KMS-11 (cell line): Measurements from ENCODE around the gene PDE4D.

Experiments used
- H2AFZ ChIP-seq: fragments of 200-600 bp; sonication (generic); 2 replicates; pipeline ENCODE4 v1.6.1; 2016; ENCODE audit warnings: antibody characterized with exemption, mixed run types, low read depth
- H3K27ac ChIP-seq: fragments of 200-600 bp; sonication (generic); 2 replicates; pipeline ENCODE4 v1.6.1; 2016; ENCODE audit warnings: mild to moderate bottlenecking, mixed run types
- H3K27me3 ChIP-seq: fragments of 200-600 bp; sonication (generic); 2 replicates; pipeline ENCODE4 v1.6.1; 2017; ENCODE audit warnings: mild to moderate bottlenecking, low read depth, mixed run types, moderate library complexity; ENCODE audit not compliant: insufficient read depth
- H3K36me3 ChIP-seq: fragments of 200-600 bp; sonication (generic); 2 replicates; pipeline ENCODE4 v1.6.1; 2017; ENCODE audit warnings: mild to moderate bottlenecking, mixed run types; ENCODE audit not compliant: insufficient read depth
- H3K4me1 ChIP-seq: fragments of 200-600 bp; sonication (generic); 2 replicates; pipeline ENCODE4 v1.6.1; 2016; ENCODE audit warnings: mild to moderate bottlenecking, low read depth, mixed run types; ENCODE audit not compliant: poor library complexity, severe bottlenecking
- H3K4me2 ChIP-seq: fragments of 200-600 bp; sonication (generic); 2 replicates; pipeline ENCODE4 v1.7.0; 2016; ENCODE audit warnings: mild to moderate bottlenecking, mixed run types
- H3K4me3 ChIP-seq: fragments of 200-600 bp; sonication (generic); IDR thresholded peaks from 2 replicates; pipeline ENCODE4 v1.6.1; 2017; ENCODE audit warnings: low read depth, low read length, mixed read lengths; ENCODE audit not compliant: insufficient read depth
- H3K79me2 ChIP-seq: fragments of 200-600 bp; sonication (generic); 2 replicates; pipeline ENCODE4 v1.6.1; 2016; ENCODE audit warnings: low read depth, mixed run types; ENCODE audit not compliant: insufficient read depth
- H3K9ac ChIP-seq: fragments of 200-600 bp; sonication (generic); 2 replicates; pipeline ENCODE4 v1.6.1; 2016; ENCODE audit warnings: mild to moderate bottlenecking, mixed run types
- H4K20me1 ChIP-seq: fragments of 200-600 bp; sonication (generic); 2 replicates; pipeline ENCODE4 v1.6.1; 2016; ENCODE audit warnings: mild to moderate bottlenecking, mixed run types; ENCODE audit not compliant: insufficient read depth
- CTCF ChIP-seq: fragments of 200-600 bp; sonication (generic); conservative IDR thresholded peaks from 2 replicates; pipeline ENCODE4 v1.6.1; 2017; ENCODE audit warnings: low read depth, mild to moderate bottlenecking, antibody characterized with exemption, low read length, moderate library complexity, mixed read lengths

PDE4D gene

GRCh38 chr5:59720063-59720462 lies 173.5 kb downstream of the PDE4D start:
- no peaks in the 10 kb centered on the region for H3K79me2 ChIP-seq
- H2AFZ ChIP-seq, result no peak overlapping the region
- no peak overlapping the region for H3K27ac ChIP-seq
- H3K4me2 ChIP-seq, result no peak overlapping the region
- no peak overlapping the region for H3K4me3 ChIP-seq
- no peaks in the 10 kb centered on the region for H4K20me1 ChIP-seq
- no peak for TF ChIP-seq CTCF
- no peaks in the 10 kb centered on the region for H3K36me3 ChIP-seq
- H3K4me1 ChIP-seq, result no peaks in the 10 kb centered on the region
- no peak overlapping the region for H3K9ac ChIP-seq
- H3K27me3 ChIP-seq, result no peaks in the 10 kb centered on the region

DNA sequence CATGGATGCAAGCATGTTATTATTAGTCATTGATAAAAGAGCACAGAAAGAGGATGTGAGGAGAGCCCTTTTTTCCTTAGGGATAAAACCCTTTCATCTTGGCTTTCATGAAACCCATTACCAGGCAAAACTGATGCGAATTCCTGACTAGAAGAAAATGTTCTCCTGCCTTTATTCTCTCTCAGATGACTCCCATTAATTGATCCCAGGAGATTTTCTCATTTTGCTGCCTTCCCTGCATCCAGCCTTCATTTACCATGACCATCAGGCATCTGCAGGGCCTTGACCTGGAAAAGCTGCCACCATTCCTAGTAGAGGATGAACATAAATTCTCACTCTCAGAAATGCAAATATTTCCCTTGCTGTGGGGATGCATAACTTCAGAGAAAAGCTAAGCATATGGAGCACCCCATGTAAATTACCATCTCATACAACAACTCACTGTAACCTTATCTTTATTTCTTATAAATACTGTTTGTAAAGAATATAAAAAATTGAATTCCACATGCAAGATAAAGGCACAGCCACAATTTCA lies 176.5 kb downstream of the PDE4D start:
- no peaks in the 10 kb centered on the region for H3K36me3 ChIP-seq
- no peak overlapping the region for H3K4me3 ChIP-seq
- no peak overlapping the region for H2AFZ ChIP-seq
- TF ChIP-seq CTCF, result no peak
- no peaks in the 10 kb centered on the region for H3K79me2 ChIP-seq
- H3K4me2 ChIP-seq, result no peak overlapping the region
- H3K9ac ChIP-seq, result no peak overlapping the region
- no peak overlapping the region for H3K27ac ChIP-seq
- no peaks in the 10 kb centered on the region for H3K27me3 ChIP-seq
- H4K20me1 ChIP-seq, result no peaks in the 10 kb centered on the region
- no peaks in the 10 kb centered on the region for H3K4me1 ChIP-seq

- Histone ChIP-seq H3K9ac (no peak overlapping the region), H4K20me1 (no peaks in the 10 kb centered on the region), H3K4me3 (no peak overlapping the region), H3K4me2 (no peak overlapping the region), H3K27me3 (no peaks in the 10 kb centered on the region), H3K79me2 (no peaks in the 10 kb centered on the region), H3K36me3 (no peaks in the 10 kb centered on the region), H3K27ac (no peak overlapping the region), H2AFZ (no peak overlapping the region), H3K4me1 (no peaks in the 10 kb centered on the region)
- no peak for TF ChIP-seq CTCF
Observed at GRCh38 chr5:59716029-59716428, 177.5 kb downstream of the PDE4D start.

DNA sequence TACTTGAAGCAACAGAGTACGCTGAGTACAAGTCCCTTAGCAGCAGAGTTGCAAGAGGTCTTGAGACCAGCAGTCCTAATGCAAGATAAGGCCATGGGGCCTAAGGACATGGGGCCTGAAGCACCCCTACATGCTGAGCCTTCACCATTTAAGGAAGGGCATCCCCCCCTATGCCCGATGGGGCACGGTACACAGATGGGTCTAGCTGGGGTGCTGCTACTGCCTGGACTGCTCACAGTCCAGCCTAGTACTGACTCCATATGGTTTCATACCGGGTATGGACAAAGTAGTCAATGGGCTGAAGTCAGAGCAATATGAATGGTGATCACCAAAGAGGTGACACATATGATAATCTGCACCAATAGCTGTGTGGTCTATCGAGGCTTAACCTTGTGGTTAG lies 178.3 kb downstream of the PDE4D start:
- Histone ChIP-seq H3K79me2 (no peaks in the 10 kb centered on the region), H4K20me1 (no peaks in the 10 kb centered on the region), H3K36me3 (no peaks in the 10 kb centered on the region), H3K4me3 (no peak overlapping the region), H3K27me3 (no peaks in the 10 kb centered on the region), H2AFZ (no peak overlapping the region), H3K9ac (no peak overlapping the region), H3K4me2 (no peak overlapping the region), H3K4me1 (no peaks in the 10 kb centered on the region), H3K27ac (no peak overlapping the region)
- TF ChIP-seq CTCF, result no peak

DNA sequence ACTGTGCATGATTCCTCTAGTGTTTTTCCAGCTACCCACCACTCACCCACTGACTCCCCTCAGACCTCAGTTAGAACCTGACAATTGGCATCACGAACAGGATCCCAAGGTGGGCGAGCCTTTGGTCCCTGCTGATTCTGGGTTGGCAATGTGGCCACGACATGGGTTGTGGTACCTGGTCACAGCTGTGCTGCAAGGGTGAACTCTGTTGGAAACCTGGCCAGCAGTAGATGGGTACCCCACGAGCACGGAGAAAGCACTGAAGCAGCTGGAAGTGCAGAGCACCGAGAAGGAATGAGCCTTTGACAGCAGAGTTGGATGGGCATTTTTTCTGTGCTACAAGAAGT lies 180.1 kb downstream of the PDE4D start:
- no peak overlapping the region for H3K27ac ChIP-seq
- H3K27me3 ChIP-seq, result no peaks in the 10 kb centered on the region
- TF ChIP-seq CTCF, result no peak
- H3K4me3 ChIP-seq, result no peak overlapping the region
- H4K20me1 ChIP-seq, result no peaks in the 10 kb centered on the region
- H2AFZ ChIP-seq, result no peak overlapping the region
- H3K9ac ChIP-seq, result no peak overlapping the region
- no peaks in the 10 kb centered on the region for H3K36me3 ChIP-seq
- H3K79me2 ChIP-seq, result no peaks in the 10 kb centered on the region
- no peak overlapping the region for H3K4me2 ChIP-seq
- H3K4me1 ChIP-seq, result no peaks in the 10 kb centered on the region
